GM12878 (cell line): ENCODE data around the gene ATP5PB. TPM values are rescaled to one million over a fixed set of nuclear protein-coding genes. Genes with fewer than 3 reads are reported as not detected.

ENCODE experiments used
- ATAC-seq: fragments of 200-7000 bp; cut with Tn5 transposase; 3 replicates; pipeline ENCODE4 v1.9.1; 2020; ENCODE audit warnings: mild to moderate bottlenecking, moderate library complexity
- BruUV-seq: library from RNA; stranded (reverse); fragments of 400-500 nt; replicated peaks from 2 replicates; lab custom pipeline; 2021; lab: Mats Ljungman, UMichigan
- CTCF ChIA-PET: fragments of 300-600 bp; sonication (Branson Sonifier 250); formaldehyde crosslinking; extraction: SDS; loops from one replicate; lab custom pipeline; 2021; ENCODE audit warnings: inconsistent platforms; lab: Yijun Ruan, JAX
- POLR2A ChIA-PET: fragments of 350-600 bp; formaldehyde crosslinking; extraction: SDS; loops from one replicate; lab custom pipeline; 2021; ENCODE audit warnings: inconsistent platforms; lab: Charles Lee
- RAD21 ChIA-PET: fragments of 300-600 bp; sonication (Branson Sonifier 250); formaldehyde crosslinking; loops from one replicate; lab custom pipeline; 2023; ENCODE audit warnings: antibody characterized with exemption; ENCODE audit not compliant: unreplicated experiment; lab: Charles Lee
- SMC1A ChIA-PET: fragments of 300-600 bp; sonication (Branson Sonifier 250); formaldehyde crosslinking; loops from one replicate; lab custom pipeline; 2023; ENCODE audit not compliant: unreplicated experiment, uncharacterized antibody; lab: Charles Lee
- DNase-seq: peaks from one replicate; pipeline ENCODE4 v3.0.0-alpha.2; 2011; ENCODE audit warnings: low read depth, low spot score
- FAIRE-seq: peaks from 3 replicates; lab custom pipeline; 2011; peaks lifted over from hg19 to GRCh38; lab: Jason Lieb, UNC
- H2AFZ ChIP-seq: 2 replicates; pipeline ENCODE4 v1.6.0; 2011; ENCODE audit warnings: low read depth, low read length, control low read depth; ENCODE audit not compliant: control insufficient read depth
- H3K27ac ChIP-seq: 2 replicates; pipeline ENCODE4 v1.5.1; 2011; ENCODE audit warnings: control low read depth; ENCODE audit not compliant: control insufficient read depth, insufficient read depth
- H3K27me3 ChIP-seq, 2 experiments: replicated peaks in 1 of 2; 2 replicates each; pipeline versions ENCODE4 v1.6.0 to v1.6.1; 2011; ENCODE audit warnings: low read length in 1 of 2; ENCODE audit not compliant: control insufficient read depth in 2 of 2, insufficient read depth in 2 of 2
- H3K36me3 ChIP-seq, 2 experiments: 2 replicates each; pipeline ENCODE4 v1.5.1; 2011; ENCODE audit warnings: low read length in 1 of 2; ENCODE audit not compliant: control insufficient read depth in 2 of 2, insufficient read depth in 2 of 2
- H3K4me1 ChIP-seq: 2 replicates; pipeline ENCODE4 v1.6.1; 2011; ENCODE audit warnings: mild to moderate bottlenecking, low read length, moderate library complexity, mixed read lengths; ENCODE audit not compliant: control insufficient read depth, insufficient read depth
- H3K4me2 ChIP-seq: 2 replicates; pipeline ENCODE4 v1.6.0; 2011; ENCODE audit warnings: control low read depth; ENCODE audit not compliant: control insufficient read depth, insufficient read depth
- H3K4me3 ChIP-seq: fragments of 200-600 bp; sonication (generic); 2 replicates; pipeline ENCODE4 v1.5.1; 2016
- H3K79me2 ChIP-seq: 2 replicates; pipeline ENCODE4 v1.6.0; 2011; ENCODE audit warnings: low read length; ENCODE audit not compliant: control insufficient read depth, insufficient read depth
- H3K9ac ChIP-seq: 2 replicates; pipeline ENCODE4 v1.8.0; 2011; ENCODE audit warnings: low read length, control low read depth, mixed read lengths; ENCODE audit not compliant: control insufficient read depth, insufficient read depth
- H3K9me3 ChIP-seq: replicated peaks from 3 replicates; pipeline ENCODE4 v1.5.1; 2011; ENCODE audit warnings: mild to moderate bottlenecking, low read length; ENCODE audit not compliant: control insufficient read depth, insufficient read depth
- H4K20me1 ChIP-seq: 2 replicates; pipeline ENCODE4 v1.6.0; 2011; ENCODE audit not compliant: control insufficient read depth, insufficient read depth
- E2F4 ChIP-seq: IDR thresholded peaks from 2 replicates; pipeline ENCODE4 v1.6.1; 2012; ENCODE audit warnings: low read depth, low read length, improper control_type of control experiment
- HDAC6 ChIP-seq: fragments of 200-600 bp; sonication (generic); IDR thresholded peaks from one replicate; pipeline ENCODE4 v1.8.0; 2017; ENCODE audit warnings: antibody characterized with exemption; ENCODE audit not compliant: unreplicated experiment
- PAX8 ChIP-seq: fragments of 450-650 bp; IDR thresholded peaks from 2 replicates; pipeline ENCODE4 v1.6.1; 2017; ENCODE audit warnings: mild to moderate bottlenecking, moderate library complexity
- RAD51 ChIP-seq: fragments of 450-650 bp; IDR thresholded peaks from 2 replicates; pipeline ENCODE4 v1.6.1; 2016; ENCODE audit warnings: moderate library complexity, mild to moderate bottlenecking, inconsistent platforms
- TCF3 ChIP-seq: IDR thresholded peaks from 2 replicates; pipeline ENCODE4 v1.6.1; 2012; ENCODE audit warnings: low read depth, mild to moderate bottlenecking, low read length, borderline replicate concordance; ENCODE audit not compliant: insufficient read depth
- WGBS: methylation state at CpG from one replicate; pipeline ENCODE4 v1.1.6; 2016; ENCODE audit warnings: low lambda C conversion rate; ENCODE audit not compliant: insufficient replicate concordance, insufficient coverage; ENCODE audit errors: missing lambda C conversion rate; 5-methylcytosine and 5-hydroxymethylcytosine counted together
- in situ Hi-C: fragments of 300-500 bp; cut with MboI; formaldehyde crosslinking; loops from 9 replicates; pipeline ENCODE4 v1.14.3; 2018; ENCODE audit warnings: mixed read lengths
- intact Hi-C: fragments of 100-400 bp; cut with micrococcal nuclease; formaldehyde crosslinking; loops from one replicate; pipeline ENCODE4 v1.14.2; 2022; ENCODE audit not compliant: unreplicated experiment
- polyA plus RNA-seq, 11 experiments: library from polyadenylated mRNA; depleted of rRNA in 4 of 11; unstranded in 6 of 11; stranded (reverse) in 5 of 11; fragments of >200 nt; fragmentation: Nextera tagmentation in 4 of 11; fragmentation: Illumina TruSeq in 1 of 11; extraction: Ambion mirVana in 4 of 11; extraction: Trizol in 1 of 11; gene quantifications; 1 replicate in 1 of 11; 2 replicates in 10 of 11; pipeline versions ENCODE4 v1.2.1 to v1.2.3, GENCODE V29; 2011 to 2016; ENCODE audit warnings: inconsistent platforms in 2 of 11, missing spikeins in 2 of 11, low read depth in 1 of 11
- total RNA-seq, 4 experiments: library from RNA; depleted of rRNA in 3 of 4; stranded (reverse); fragments of >200 nt in 3 of 4; fragmentation: Illumina TruSeq in 1 of 4; extraction: Trizol in 1 of 4; gene quantifications; 2 replicates each; pipeline versions ENCODE4 v1.2.1 to v1.2.3, GENCODE V29; 2013 to 2021

Gene ATP5PB
- total and polyA plus RNA-seq, 10 of the 15 experiments (the other 5 are each of a cell fraction or from before 2014, with no cell fraction given) = 380 to 1,760 (median 677) TPM

- no peak for TF ChIP-seq E2F4
- peak; percentile 64 for TF ChIP-seq RAD51
Measured at GRCh38 chr1:111505641-111506119, 56.4 kb downstream of the ATP5PB start (continued).

- SMC1A ChIA-PET = interaction anchor here (1.1 to 8.2 kb wide), 35 partner anchors 10 to 283 kb away, joined by 3 to 128 read pairs (median 14); partner anchors contain the start of genes INKA2 and RAP1A
Measured at GRCh38 chr1:111506561-111506960, 57.3 kb downstream of the ATP5PB start.

More at GRCh38 chr1:111506561-111506960, 57.3 kb downstream of the ATP5PB start:
- 0% methylated on average over 2 of the region's 2 CpGs for WGBS
- ChIA-PET CTCF (interaction anchor here (0.7 to 6.9 kb wide), 28 partner anchors 10 to 476 kb away, joined by 3 to 109 read pairs (median 23); partner anchors contain the start of genes ATP5PB and WDR77), RAD21 (interaction anchor here (0.6 to 4.6 kb wide), 28 partner anchors 11 to 283 kb away, joined by 3 to 105 read pairs (median 17); partner anchors contain the start of genes ATP5PB, C1orf162, DDX20 and INKA2), POLR2A (interaction anchor here (0.6 to 2.8 kb wide), 14 partner anchors 9 to 283 kb away, joined by 3 to 15 read pairs (median 4); partner anchors contain the start of gene DDX20)
- FAIRE-seq (no peak), ATAC-seq (no peak), DNase-seq (no peak)
- peak overlapping the region; percentile 39; the same call in 1 of the 2 replicates for H3K4me3 ChIP-seq
- H3K27me3 ChIP-seq = no peaks in the 10 kb centered on the region
- peak overlapping the region; percentile 48 for H3K9ac ChIP-seq
- intact Hi-C loops (loop anchor here (2.0 to 5.0 kb wide), 3 partner anchors 59 to 284 kb away; partner anchors contain the start of genes ATP5PB and WDR77), in situ Hi-C loops (loop anchor here (5.0 to 10.0 kb wide), 2 partner anchors 141 to 248 kb away; partner anchors contain the start of gene DDX20)
- H4K20me1 ChIP-seq = no peaks in the 10 kb centered on the region
- TF ChIP-seq TCF3 (no peak), PAX8 (no peak), HDAC6 (no peak)
- no peak overlapping the region for H3K4me2 ChIP-seq
- peak overlapping the region; percentile 87 for H3K27ac ChIP-seq
- no peaks in the 10 kb centered on the region for H3K9me3 ChIP-seq
- H3K36me3 ChIP-seq = no peaks in the 10 kb centered on the region
- BruUV-seq = no TSS peak
- peaks cover 58% of the 10 kb centered on the region for H3K4me1 ChIP-seq
- peaks cover 2% of the 10 kb centered on the region; the same call in 1 of the 2 replicates for H3K79me2 ChIP-seq
- H2AFZ ChIP-seq = peak overlapping the region; percentile 66
